Globus pallidus (tissue), 1 donor: ENCODE results near the gene ATF2.
A peak's percentile ranks its signal among the peaks of the same experiment; 100 is the strongest.
"Not testable (repeated sequence)": the region's sequence is repeated elsewhere in the genome, so short reads cannot be mapped to it uniquely, and the experiment has no call there.

ENCODE experiments used
- DNase-seq: peaks from one replicate; pipeline ENCODE4 v3.0.0-alpha.2; 2015; ENCODE audit warnings: low spot score

Gene ATF2

GRCh38 chr2:175084117-175084516, 83.9 kb downstream of the ATF2 start:
- not testable (repeated sequence) for DNase-seq

- DNase-seq = no peak
Observed at GRCh38 chr2:175080479-175080878, 87.5 kb downstream of the ATF2 start.

- DNase-seq = no peak
Observed at GRCh38 chr2:175076272-175076671, 91.7 kb downstream of the ATF2 start.

GRCh38 chr2:175074478-175074877, 93.5 kb downstream of the ATF2 start:
- no peak for DNase-seq

- no peak for DNase-seq
Observed at GRCh38 chr2:175068534-175068933, 99.5 kb downstream of the ATF2 start.

- no peak for DNase-seq
Observed at GRCh38 chr2:175066411-175066810, 101.6 kb downstream of the ATF2 start.

- DNase-seq = no peak
Observed at GRCh38 chr2:175064797-175065196, 103.2 kb downstream of the ATF2 start.

GRCh38 chr2:175063741-175064140, 104.3 kb downstream of the ATF2 start:
- no peak for DNase-seq

- DNase-seq = no peak
Observed at GRCh38 chr2:175062787-175063585, 105.0 kb downstream of the ATF2 start.

GRCh38 chr2:175057078-175057685, 110.8 kb downstream of the ATF2 start:
- no peak for DNase-seq

- no peak for DNase-seq
Observed at GRCh38 chr2:175055993-175056392, 112.0 kb downstream of the ATF2 start.

GRCh38 chr2:175054340-175054739, 113.7 kb downstream of the ATF2 start:
- no peak for DNase-seq

GRCh38 chr2:175049661-175050060, 118.3 kb downstream of the ATF2 start:
- no peak for DNase-seq

GRCh38 chr2:175048275-175048674, 119.7 kb downstream of the ATF2 start:
- DNase-seq = no peak

GRCh38 chr2:175039490-175039889, 128.5 kb downstream of the ATF2 start:
- DNase-seq = no peak

- no peak for DNase-seq
Observed at GRCh38 chr2:175039031-175039430, 129.0 kb downstream of the ATF2 start.

GRCh38 chr2:175037941-175038340, 130.1 kb downstream of the ATF2 start:
- no peak for DNase-seq

GRCh38 chr2:175036582-175037018, 131.4 kb downstream of the ATF2 start:
- peak; percentile 23 for DNase-seq

GRCh38 chr2:175035806-175036205, 132.2 kb downstream of the ATF2 start:
- DNase-seq = no peak

- no peak for DNase-seq
Observed at GRCh38 chr2:175034716-175035115, 133.3 kb downstream of the ATF2 start.

GRCh38 chr2:175030380-175031271, 137.4 kb downstream of the ATF2 start:
- no peak for DNase-seq

- DNase-seq = no peak
Observed at GRCh38 chr2:175027755-175028154, 140.2 kb downstream of the ATF2 start.

GRCh38 chr2:175026385-175026784, 141.6 kb downstream of the ATF2 start:
- no peak for DNase-seq
